Stimulated activated CD4-positive, alpha-beta T cell treated with anti-CD3 and anti-CD28 coated beads, Interleukin-15, amount 100 ng/mL, for 48 hours (primary cell): Measurements from ENCODE around the gene RINL.
"Not testable (repeated sequence)": the region's sequence is repeated elsewhere in the genome, so short reads cannot be mapped to it uniquely, and the experiment has no call there.

Experiments
- DNase-seq, 2 donors: peaks; one replicate each; pipeline ENCODE4 v3.0.0-alpha.2; 2020; ENCODE audit warnings: low read depth in 2 of 2

RINL gene

DNA sequence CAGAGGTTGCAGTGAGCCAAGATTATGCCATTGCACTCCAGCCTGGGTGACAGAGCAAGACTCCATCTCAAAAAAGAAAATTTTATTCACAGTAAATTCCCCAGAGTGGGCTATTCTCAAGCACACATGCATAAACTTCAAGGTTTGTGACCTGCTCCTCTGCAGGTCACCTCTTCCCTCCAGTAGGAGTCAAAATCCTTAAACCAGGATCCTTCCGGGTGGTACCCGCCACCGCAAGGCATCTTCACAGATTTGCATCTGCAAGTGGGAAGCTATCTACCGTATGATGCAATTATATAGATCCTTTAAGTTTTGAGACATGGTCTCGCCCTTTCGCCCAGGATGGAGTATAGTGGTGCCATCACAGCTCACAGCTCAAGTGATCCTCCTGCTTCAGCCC, 43.5 kb downstream of the RINL start:
- DNase-seq = no peak

DNA sequence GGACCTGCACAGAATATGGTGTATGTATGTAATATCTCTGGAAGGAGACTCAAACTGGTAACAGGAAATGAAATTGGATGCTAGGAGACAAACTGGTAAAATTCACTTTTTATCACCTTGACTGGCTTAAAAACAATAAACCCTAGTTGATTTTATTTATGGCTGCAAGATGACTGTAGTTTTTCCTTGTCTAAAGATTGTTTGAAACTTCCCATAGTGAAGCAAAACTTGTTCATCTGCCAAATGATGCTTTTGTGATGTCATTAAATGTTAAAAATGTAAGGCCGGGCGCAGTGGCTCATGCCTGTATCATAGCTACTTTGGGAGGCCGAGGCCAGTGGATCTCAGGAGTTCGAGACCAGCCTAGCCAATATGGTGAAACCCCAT, 44.0 kb downstream of the RINL start:
- DNase-seq = no peak

- no peak for DNase-seq
Observed at GRCh38 chr19:38833092-38833425, 45.0 kb downstream of the RINL start.

DNA sequence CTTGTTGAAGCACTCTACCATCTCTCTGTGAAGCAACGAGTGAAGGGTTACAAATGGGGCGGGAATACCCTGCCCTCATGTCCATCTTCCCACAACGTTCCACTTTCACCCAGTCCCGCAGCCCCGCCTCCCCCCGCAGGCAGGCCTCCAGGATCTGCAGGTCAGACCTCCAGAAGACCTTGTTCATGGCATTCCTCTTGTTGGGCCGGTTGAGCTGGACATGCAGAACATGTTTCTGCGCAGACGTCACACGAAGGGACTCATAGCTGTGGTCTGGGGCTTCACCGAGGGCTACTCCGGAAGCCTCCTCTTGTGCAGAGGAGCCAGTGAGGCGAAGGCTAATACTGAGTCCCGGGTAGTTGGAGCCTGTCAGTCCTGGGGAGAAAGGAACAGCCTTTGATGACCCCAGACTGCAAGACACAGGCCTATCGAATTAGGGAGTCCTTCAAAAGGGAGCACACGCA, 46.9 kb downstream of the RINL start:
- DNase-seq = no peak

DNA sequence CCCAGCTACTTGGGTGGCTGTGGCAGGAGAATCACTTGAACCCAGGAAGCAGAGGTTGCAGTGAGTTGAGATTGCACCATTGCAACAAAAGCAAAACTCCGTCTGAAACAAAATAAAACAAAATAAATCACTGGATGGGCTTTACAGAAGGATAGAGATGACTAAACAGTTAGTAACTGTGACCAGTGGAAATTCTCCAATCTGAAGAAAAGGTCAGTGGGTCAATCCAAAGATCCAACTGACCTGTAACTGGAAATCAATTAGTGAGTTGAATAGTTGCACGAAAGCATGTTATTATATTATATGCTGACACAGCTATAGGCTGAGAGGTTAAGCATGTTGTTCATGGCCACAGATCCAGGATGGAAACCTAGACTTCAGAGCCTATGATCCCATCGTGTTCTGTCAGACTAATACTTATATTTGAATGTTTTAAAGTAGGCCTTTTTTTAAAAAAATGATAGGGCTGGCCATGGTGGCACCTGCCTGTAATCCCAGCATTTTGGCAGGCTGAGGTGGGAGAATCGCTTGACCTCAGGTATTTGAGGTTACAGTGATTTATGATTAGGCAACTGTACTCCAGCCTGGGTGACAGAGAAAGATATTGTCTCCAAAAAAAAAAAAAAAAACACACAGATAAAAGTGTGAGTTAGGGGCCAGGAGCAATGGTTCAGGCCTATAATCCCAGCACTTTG, 47.9 kb downstream of the RINL start:
- no peak for DNase-seq

DNA sequence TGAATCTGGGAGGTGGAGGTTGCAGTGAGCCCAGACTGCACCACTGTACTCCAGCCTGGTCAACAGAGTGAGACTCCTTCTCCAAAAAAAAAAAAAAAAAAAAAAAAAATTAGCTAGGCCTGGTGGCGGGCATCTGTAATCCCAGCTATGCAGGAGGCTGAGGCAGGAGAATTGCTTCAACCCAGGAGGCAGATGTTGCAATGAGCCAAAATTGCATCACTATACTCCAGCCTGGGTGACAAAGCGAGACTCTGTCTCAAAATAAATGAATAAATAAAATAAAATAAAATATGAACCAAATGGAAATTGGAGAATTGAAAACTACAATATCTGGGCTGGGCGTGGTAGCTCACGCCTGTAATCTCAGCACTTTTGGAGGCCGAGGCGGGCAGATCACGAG, 48.9 kb downstream of the RINL start:
- not testable (repeated sequence) for DNase-seq

DNA sequence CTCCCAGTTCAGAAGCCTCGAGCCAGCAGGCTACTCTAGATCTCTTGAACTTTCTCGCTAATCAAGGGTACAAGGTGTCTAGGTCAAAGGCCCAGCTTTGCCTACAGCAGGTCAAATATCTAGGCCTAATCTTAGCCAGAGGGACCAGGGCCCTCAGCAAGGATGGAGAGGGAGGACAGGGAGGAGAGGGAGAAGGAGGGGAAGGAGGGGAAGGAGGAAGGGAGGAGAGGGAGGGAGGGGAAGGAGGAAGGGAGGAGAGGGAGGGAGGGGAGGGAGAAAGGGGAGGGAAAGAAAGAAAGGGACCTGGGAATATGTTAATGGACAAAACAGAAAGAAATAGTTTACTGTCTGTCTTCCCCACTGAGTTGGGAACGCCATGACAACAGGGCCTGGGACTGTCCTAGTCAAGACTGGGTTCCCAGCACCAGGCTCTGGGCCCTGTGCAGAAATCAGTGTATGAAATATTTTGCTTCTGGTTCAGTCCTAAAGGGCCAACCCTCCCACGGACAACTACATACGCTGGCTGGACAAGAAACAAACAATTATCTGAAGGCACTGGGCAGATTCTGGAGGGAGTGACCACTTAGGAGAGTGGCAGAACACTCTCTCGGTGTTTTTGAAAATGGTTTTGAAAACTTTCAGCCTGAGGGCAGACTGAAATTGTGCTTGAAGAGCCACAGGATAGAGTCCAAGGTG, 51.1 kb downstream of the RINL start:
- DNase-seq = no peak

GRCh38 chr19:38825936-38826335, 52.1 kb downstream of the RINL start:
- DNase-seq = not testable (repeated sequence)

DNA sequence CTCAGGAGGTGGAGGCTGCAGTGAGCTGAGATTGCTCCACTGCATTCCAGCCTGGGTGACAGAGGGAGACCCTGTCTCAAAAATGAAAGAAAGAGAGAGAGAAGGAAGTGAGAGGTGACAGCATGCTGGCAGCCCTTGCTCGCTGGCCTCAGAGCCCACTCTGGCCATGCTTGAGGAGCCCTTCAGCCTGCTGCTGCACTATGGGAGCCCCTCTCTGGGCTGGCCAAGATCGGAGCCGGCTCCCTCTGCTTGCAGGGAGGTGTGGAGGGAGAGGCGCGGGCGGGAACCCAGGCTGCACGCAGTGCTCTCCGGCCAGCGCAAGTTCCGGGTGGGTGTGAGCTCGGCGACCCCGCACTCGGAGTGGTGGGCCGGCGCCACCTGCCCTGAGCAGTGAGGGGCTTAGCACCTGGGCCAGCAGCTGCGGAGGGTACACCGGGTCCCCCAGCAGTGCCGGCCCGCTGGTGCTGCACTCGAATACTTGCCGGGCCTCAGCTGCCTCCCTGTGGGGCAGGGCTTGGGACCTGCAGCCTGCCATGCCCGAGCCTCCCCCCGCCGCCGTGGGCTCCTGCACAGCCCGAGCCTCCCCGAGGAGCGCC, 56.7 kb downstream of the RINL start:
- not testable (repeated sequence) for DNase-seq

DNA sequence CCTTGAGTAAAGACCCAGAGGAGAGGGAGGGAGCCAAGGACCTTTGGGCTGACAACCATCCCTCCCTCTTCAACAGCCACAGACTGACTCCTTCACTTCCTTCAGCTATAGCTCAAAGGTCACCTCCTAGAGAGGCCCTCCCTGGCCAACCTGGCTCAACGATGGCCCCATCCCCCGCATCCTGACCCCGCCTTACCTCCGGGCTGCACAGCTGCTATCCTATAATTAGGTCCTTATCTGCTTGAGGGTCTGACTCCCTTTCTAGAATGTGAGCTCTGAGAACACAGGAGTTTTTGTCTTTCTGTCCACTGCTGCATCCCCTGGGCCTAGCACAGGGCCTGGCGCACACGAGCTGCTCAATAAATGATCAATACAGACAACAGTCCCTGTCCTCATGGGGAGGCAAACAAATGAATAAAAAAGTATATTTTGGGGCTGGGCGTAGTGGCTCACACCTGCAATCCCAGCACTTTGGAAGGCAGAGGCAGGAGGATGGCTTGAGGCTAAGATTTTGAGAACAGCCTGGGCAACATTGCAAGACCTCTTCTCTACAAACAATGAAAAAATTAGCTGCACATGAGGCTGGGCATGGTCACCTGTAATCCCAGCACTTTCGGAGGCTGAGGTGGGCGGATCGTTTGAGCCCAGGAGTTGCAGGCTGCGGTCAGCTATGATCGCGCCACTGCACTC, 58.7 kb downstream of the RINL start:
- no peak for DNase-seq
